ENCODE measurements around the gene CNTN1.
A peak's percentile ranks its signal among the peaks of the same experiment; 100 is the strongest.
"Not testable (repeated sequence)": the region's sequence is repeated elsewhere in the genome, so short reads cannot be mapped to it uniquely, and the experiment has no call there.

The CNTN1 gene

DNA sequence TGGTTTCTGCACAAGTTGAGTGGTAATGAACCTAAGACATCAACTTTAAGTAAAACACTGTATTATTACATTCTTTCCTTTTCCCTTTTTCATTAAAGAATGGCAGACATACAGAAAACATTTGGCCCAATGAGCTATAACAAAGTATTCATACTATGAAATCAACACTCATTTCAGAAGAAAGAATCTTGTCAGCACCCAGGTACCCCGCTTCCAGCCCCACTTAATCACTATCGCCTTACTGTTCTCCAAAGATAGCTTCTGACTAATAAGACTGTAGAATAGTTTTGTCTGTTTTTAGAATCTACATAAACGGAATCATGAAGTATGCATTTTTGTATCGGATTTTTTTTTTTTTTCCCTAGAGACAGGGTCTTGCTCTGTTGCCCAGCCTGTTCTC is 9.5 kb downstream of the CNTN1 start:
- DNase-seq (ENCODE audit: low spot score) = no peak

DNA sequence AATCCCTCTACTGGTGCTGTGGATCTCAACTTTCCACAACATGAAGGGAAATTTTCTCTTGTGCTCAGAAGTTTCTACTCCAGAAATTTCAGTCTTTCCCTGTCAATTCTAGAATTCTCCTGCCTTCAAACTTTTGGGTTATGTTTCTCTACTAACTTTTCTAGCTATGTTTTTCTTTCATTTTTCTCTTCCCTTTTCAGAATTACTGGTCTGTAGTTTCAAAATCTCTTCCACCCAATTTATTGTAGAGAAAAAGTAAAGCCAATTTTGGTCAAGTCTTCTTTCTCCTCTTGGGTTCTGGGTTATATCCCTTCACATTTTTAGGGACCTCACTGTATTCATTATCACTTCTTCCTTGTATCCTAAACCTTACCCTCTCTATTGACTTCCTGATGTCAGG is 18.9 kb downstream of the CNTN1 start:
- DNase-seq (ENCODE audit: low spot score) = no peak

DNA sequence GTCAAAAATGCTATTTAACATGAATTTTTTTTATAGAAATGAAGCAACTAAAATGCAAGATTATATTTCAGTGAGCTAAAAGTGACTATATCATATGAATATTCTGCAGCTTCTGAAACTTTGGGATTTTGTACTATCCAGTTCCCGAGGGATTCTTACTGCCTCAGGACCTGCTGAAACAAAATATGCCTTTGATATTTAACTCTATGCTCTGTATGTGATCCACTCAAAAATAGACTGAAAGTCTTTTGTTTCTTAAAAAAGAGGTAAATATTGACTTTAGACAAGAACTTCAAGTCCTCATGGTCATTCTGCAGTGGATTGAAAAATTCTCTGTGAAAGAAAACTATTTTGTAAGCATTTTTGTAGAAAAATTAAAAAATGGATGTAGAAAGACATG is 22.4 kb downstream of the CNTN1 start:
- no peak for DNase-seq (ENCODE audit: low spot score)

DNA sequence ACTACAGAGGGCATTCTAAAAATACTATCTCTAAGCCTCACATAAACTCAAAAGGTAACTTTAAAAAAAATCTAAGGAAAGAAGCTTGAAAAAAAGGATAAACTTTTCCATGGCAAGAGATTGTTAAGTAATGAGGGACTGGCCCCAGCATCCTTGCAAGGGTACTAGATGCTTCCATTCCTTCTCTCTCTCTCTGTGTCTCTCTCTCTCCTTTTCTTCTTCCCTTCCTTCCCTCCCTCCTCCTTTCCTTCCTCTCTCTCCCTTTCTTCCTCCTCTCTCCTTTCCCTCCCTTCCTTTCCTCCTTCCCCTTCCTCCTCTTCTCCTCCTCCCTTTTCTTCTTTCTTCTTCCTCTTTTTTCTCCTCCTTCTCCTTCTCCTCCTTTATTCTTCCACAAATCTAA is 23.8 kb downstream of the CNTN1 start:
- no peak for DNase-seq (ENCODE audit: low spot score)

DNA sequence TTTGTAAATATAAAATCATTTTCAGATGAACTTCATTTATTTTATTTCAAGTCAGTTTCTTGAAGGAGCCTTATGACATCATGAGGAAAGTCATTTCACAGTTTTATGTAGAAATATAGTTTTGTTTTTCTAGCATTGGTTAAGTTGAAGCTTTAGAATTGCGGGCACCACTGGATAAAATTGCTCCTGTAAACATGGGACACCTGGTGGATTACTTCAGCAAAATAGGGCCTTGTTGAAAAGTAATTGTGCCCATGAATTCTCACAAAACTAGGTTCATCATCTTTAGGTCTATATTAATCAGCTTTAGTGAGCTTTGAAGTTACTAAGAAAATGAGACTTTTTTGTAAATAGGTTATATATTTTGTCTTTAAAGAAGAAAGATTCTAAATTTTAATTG is 25.3 kb downstream of the CNTN1 start:
- DNase-seq (ENCODE audit: low spot score) = no peak

DNA sequence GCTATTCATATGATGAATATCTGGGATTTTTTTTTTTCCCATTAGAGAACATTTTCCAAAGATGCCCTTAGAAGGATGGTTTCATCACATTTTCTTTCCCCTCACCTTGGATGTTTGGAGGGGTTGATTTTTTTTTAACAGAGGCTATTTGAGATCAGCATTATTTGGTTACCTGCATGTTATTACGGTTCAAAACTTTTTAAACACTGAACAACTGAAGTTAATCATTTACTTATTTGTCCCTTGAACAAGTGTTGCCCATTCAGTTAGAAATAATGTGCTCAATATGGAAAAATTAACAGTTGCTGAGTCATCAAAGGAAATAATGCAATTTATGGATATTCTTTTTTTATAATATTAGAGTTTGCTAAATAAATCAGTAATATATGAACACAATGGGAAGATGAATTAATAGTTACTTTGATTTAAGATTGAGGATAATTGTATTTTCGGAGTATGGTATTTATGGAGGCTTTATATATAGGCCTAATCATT is 26.7 kb downstream of the CNTN1 start:
- DNase-seq (ENCODE audit: low spot score) = no peak

DNA sequence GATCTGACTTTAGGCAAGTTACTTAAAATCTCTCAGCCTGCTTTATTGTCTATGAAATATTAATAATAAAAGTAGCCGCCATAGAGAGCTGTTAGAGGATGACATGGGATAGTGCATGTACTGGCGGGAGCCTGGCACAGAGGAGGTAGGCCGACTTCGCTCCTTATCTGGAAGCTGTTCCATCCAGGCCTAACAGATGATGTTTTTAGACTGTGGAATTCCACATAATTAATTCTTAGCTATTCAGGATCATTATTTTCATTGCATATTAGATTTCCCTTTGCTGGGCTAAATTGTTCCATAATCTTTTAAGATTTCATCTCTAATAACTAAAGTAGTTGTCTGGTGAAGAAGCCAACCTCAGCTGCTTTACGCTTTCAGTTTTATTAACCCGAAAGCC is 30.8 kb downstream of the CNTN1 start:
- no peak for DNase-seq (ENCODE audit: low spot score)

DNA sequence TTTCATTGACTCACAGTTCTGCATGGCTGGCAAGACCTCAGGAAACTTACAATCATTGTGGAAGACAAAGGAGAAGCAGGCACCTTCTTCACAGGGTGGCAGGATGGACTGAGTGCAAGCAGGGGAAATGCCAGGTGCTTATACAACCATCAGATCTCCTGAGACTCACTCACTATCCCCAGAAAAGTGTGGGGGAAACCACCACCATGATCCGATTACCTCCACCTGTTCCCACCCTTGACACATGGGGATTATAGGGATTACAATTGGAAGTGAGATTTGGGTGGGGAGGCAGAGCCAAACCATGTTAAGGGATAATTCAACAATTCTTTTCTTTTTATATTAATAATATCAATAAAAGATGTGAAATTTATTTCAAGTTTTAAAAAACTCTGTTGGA is 34.1 kb downstream of the CNTN1 start:
- no peak for DNase-seq (ENCODE audit: low spot score)

DNA sequence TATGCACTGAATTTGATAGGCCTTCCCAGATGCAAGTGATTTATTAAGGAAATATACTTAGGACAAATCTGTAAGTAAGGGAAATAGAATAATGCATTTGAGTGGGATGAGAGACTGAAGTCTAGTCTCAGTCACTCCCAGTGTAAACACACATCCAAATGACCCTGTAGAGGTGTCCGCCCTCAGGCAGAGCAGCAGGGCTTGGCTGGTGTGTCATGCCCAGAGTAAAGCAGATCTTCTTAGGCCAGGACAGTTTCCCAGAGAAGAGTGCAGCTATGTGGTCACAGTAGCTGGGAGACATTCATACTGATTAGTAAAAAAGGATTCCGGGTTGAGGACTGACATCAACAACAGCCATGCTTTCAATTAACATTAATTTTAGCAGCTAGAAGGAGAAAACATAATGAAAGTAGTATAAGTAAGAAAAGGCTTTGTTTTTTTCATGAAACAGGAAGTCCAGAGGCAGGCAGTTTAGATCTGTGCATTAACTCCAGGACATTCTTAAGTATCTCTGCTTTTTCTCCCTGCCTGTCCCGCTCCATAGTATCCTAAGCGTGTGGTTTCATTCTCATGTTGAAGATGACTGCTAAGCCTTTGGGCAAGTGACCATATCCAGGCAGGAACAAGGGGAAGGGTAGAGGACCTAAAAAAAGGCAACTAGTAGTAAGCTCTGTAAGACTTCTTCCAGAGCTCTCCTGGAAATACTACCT is 35.7 kb downstream of the CNTN1 start:
- DNase-seq (ENCODE audit: low spot score) = no peak

DNA sequence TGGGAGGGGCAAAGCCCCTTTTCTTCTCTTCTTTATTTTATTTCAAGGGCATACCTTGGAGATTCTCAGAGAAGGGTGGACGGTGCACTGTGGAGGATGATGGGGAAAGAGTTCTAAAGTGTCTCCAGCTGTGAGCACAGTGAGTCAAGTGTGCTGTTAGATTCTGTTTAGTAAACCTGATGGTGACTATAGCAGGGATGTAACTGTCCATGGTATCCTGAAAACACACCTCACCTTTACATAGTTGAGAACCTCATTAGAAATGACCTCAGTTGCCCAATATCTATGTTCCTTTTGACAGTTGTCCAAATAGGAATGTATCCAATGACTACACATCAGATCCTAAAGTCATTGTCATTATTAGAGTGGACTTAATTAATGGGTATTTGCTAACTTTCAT is 38.0 kb downstream of the CNTN1 start:
- DNase-seq (ENCODE audit: low spot score) = no peak

DNA sequence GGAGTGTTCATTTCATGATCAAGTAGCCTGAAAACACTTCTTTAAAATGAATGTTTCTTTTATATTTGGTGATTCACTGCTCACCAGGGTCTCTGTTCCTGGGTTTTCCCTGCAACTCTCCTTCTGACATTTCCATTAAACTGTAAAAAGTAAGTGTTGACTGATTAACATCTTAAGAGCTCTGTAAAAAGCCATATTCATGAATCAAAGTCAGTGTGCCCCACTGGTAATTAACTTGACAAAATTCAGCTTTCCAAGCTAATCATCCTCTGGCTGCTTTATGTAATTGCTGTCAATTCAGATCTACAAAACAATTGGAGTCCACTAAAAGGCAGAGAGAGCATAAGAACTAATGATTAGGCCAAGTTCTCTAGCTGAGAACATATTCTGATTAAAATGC is 41.6 kb downstream of the CNTN1 start:
- no peak for DNase-seq (ENCODE audit: low spot score)

DNA sequence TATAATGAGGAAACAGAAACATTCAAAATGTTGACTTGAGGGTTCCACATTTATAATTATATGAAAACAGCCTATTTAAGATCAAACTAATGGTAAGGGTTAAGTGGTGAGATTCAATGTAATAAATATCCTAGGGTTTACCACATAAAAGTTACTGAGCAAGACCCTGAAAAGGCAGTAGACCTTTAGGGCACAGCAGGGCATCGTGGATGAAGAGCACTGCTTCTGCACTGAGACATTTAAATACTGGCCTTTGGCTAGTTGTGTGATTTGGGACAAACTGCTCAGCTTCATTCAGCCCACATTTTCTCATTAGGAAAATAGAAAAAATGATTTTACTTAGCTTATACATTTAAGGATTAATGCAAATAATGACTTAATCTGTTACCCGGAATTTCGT is 42.0 kb downstream of the CNTN1 start:
- DNase-seq (ENCODE audit: low spot score) = no peak

DNA sequence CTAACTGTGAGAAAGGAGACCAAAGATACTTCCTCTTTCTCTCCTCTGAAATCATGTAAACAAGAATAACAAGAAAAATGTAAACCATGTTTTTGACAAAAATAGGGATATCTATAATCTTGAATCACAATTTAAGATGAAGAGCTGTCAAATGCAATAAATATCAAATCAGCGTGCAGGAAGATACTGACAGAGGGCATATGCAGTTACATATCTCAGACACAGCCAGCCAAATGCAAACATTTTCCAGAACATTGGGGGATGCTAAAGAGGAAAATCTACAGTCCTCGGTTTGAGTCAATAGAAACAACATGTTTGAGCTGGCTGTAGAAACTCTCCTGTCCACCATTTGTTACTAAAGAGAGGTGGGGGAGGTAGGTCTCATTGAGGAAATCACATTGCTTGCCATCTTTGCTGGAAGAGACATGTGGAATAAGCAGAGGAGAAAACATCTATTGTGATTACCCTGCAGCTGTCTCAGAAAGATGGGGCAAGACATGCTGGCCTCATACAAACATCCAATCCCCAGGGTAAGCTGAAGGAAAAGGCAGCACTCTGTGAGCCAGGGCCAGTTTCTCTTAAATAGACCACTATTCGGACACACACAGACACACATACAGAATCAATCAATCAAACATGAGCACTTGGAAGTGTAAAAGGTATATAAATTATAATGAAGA is 43.5 kb downstream of the CNTN1 start:
- DNase-seq (ENCODE audit: low spot score) = no peak

DNA sequence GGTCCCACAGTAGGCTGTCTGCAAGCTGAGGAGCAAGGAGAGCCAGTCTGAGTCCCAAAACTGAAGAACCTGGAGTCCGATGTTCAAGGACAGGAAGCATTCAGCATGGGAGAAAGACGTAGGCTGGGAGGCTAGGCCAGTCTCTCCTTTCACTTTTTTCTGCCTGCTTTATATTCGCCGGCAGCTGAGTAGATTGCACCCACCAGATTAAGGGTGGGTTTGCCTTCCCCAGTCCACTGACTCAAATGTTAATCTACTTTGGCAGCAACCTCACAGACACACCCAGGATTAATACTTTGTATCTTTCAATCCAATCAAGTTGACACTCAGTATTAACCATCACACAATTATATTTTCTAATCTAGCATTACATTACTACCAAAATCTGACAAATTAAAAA is 45.2 kb downstream of the CNTN1 start:
- DNase-seq (ENCODE audit: low spot score) = not testable (repeated sequence)

DNA sequence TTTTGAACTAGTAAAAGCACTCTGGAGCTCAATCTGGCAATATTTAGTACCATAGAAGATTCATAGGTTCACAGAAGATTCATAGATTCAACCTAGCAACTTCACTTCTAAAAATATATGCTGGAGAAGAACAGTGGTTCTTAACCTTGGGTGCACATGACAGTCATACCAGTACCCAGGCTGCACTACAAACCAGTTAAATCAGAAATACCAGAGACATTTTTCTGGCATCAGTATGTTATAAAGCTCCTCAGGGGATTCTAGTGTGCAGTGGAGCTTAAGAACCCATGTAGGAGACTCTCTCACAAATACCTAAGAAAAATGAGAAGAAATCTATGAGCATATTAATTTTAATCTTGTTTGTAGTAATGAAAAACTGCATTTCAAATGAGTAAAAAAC is 46.6 kb downstream of the CNTN1 start:
- no peak for DNase-seq (ENCODE audit: low spot score)

DNA sequence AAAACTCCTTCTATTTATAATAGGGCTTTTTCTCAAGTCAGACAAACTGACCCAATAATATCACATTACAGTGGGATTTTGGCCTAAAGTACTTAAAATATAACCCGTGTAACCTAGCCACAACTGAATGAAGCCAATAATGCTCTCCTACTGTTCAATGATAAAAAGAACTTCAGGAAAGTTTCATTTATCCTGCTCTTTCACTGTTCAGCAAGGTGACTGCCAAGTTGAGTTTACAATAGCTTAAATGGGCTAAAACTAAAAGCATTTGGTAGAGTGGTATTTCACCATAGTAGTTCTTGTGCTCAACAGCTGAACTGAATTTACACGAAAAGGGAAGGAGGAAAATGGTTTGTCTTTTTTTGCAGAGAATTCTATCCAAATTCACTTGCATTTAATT is 49.8 kb downstream of the CNTN1 start:
- DNase-seq (ENCODE audit: low spot score) = peak; percentile 28

DNA sequence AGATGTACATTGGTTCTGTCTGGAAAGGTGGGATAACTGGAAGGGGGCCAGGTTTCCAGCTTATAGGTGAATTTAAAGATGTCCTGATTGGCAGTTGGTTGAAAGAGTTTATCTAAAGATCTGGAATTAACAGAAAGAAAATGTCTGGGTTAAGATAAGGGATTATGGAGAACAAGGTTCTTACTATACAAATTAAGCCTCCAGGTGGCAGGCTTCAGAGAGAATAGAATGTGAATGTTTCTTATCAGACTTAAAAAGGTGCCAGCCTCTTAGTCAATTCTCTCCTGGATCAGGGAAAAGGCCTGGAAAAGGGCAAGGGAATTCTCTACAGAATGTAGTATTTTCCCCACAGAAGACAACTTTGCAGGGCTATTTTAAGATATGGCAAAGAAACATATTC is 53.1 kb downstream of the CNTN1 start:
- no peak for DNase-seq (ENCODE audit: low spot score)

DNA sequence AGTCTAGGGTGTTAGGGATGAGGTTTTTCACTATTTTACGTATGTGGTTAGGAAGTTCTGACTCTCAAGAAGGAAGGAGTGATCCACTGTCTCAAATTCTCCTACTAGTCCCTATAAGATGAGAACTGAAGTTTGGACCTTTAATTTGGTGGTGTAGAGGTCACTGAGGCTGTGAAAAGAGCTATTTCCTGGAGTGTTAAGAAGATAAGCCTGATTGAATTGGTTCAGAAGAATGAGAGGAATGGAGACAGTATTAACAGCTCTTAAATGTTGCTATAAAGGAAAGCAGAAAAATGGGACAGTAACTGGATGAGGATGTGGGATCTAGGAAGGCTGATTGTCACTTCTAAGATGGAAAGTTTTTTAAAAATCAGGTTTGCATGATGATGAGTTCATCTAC is 57.6 kb downstream of the CNTN1 start:
- no peak for DNase-seq (ENCODE audit: low spot score)

DNA sequence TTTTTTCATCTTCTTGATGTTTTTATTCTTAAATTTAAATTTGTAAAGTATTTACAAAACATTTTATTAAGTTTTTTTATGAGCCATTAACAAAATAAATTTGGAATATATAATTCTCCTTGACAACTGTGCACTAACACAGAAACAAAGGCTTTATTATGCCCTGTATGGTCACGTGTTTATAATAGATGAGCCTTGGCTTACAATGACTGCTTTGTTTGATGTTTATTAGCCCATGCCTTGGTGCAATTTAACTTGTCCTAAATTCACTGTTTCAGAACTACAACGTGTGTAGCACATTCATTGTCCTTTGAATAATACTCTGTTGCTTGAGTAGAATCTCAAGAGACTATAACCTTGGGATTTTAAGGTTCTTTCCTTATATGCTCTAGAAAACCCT is 59.8 kb downstream of the CNTN1 start:
- peak; percentile 81 for DNase-seq (ENCODE audit: low spot score)

DNA sequence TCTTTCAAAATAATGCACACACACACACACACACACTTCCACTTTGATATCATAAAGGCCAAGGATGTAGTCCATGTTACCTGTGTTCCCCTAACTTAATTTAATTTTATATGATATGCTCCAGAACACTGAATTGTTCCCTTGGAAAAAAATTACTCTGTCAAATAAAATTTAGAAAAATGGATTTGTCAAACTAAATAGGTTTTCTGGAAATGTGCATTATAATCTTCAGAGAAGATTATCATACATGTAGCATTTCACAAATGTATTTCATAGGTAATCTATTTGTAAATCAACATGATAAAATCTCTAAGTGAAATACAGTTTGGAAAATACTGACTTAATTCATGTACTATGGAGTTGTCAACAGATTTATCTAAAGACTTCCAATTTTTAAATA is 68.6 kb downstream of the CNTN1 start:
- DNase-seq (ENCODE audit: low spot score) = no peak

DNA sequence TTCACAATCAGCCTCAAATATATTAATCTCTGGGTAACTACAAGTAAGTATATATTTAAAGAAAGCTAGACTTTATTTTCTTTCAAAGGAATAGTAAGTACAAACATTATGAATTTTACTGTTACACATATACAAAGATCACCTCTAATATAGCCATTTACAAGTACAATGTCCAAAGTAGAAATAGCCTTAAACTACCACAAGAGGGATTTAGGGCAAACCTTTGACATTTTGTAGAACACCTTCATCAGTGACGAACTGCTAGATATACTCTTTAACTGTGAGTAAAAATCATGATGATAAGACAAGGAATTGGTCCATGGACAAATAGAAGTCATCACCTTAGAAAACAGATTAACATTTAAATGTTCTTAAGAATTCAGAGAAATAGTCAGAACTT is 69.8 kb downstream of the CNTN1 start:
- no peak for DNase-seq (ENCODE audit: low spot score)

DNA sequence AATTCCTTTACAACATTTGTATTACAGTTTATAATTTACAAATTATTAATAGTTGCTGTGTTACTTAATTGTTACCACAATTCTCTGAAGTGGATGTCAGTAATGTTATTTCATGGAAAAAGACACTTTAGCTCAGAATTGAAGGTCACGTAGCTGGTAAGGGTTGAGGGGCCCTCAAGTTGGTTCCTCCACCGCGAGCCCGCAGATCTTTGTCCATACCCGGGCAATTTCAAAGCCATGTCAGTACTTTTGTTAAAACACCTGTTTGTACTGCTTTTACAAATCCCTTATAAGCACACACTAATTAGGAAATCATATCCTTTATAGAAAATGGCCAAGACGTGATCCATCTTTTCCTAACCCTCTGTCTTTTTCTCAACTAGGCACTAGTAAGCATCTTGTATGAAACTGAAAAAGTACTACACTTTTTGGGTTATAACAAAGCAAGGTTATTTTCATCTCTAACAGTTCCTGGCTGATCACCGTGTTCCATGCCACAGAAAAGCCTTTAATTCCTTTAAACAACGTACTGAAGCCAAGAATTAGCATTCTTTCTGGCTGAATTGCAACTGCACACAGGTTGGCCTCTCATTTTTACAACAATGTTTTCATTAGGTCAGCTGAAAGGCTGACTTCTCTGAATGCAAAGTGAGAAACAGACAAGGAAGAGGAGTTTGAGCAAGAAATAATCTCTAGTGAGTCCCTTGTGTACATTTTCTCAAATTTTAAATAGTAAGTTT is 76.1 kb downstream of the CNTN1 start:
- DNase-seq (ENCODE audit: low spot score) = peak; percentile 40

DNA sequence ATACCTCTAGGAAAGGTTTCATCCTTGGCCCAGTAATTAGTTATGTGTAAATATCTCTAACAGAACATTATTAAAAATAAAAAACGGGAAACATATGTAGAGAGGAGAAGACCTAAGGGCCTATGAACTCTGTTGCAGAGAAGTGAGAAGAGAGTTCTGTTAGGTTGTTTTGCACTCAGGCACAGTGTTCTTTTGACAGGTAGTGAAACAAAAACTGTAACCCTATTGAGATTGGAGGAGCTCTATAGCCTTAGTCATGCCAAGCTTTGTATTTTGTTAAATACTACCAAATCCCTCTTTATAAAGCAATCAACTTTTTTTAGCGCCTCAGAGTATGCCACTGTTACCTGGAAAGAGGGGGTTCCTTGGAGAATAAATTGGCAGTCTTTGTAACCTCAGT is 77.6 kb downstream of the CNTN1 start:
- DNase-seq (ENCODE audit: low spot score) = no peak

Data from pons (tissue), 1 donor.